ENCODE measurements around the gene RAB27A. TPM values are rescaled to one million over a fixed set of nuclear protein-coding genes. Genes with fewer than 3 reads are reported as not detected.

Gene RAB27A
- total and polyA plus RNA-seq, 9 of the 15 experiments (the other 6 are each of a cell fraction or from before 2014, with no cell fraction given) = 31.5 to 171 (median 80.4) TPM

- TF ChIP-seq GABPB2 (CRISPR knock-in tag; conservative IDR thresholded peaks at IDR 0.05) (no peak), NUFIP1 (IDR thresholded peaks at IDR 0.05; ENCODE audit: partially characterized antibody) (no peak), GABPB1 (CRISPR knock-in tag; IDR thresholded peaks at IDR 0.05) (peak; percentile 47), ZNF592 (IDR thresholded peaks at IDR 0.05) (no peak), RAD21 (CRISPR knock-in tag; conservative IDR thresholded peaks at IDR 0.05 in 1 of 2, IDR thresholded peaks at IDR 0.05 in 1 of 2) (no peak), HSF4 (CRISPR knock-in tag; IDR thresholded peaks at IDR 0.05; ENCODE audit: borderline replicate concordance) (no peak), HBP1 (CRISPR knock-in tag; IDR thresholded peaks at IDR 0.05) (no peak), ZNF12 (CRISPR knock-in tag; IDR thresholded peaks at IDR 0.05) (peak; percentile 66; the same call in 1 of the 2 replicates), RFX5 (IDR thresholded peaks at IDR 0.05; ENCODE audit: low read depth, low read length) (no peak), HIVEP1 (CRISPR knock-in tag; IDR thresholded peaks at IDR 0.05) (no peak), TRIM25 (IDR thresholded peaks at IDR 0.05; ENCODE audit: borderline replicate concordance) (no peak), ETV5 (CRISPR knock-in tag; IDR thresholded peaks at IDR 0.05; ENCODE audit: low read depth) (peak; percentile 72; the same call in 1 of the 2 replicates), ZFX (CRISPR knock-in tag; IDR thresholded peaks at IDR 0.05) (peak; percentile 80)
- TF ChIP-seq, protein P1, sequence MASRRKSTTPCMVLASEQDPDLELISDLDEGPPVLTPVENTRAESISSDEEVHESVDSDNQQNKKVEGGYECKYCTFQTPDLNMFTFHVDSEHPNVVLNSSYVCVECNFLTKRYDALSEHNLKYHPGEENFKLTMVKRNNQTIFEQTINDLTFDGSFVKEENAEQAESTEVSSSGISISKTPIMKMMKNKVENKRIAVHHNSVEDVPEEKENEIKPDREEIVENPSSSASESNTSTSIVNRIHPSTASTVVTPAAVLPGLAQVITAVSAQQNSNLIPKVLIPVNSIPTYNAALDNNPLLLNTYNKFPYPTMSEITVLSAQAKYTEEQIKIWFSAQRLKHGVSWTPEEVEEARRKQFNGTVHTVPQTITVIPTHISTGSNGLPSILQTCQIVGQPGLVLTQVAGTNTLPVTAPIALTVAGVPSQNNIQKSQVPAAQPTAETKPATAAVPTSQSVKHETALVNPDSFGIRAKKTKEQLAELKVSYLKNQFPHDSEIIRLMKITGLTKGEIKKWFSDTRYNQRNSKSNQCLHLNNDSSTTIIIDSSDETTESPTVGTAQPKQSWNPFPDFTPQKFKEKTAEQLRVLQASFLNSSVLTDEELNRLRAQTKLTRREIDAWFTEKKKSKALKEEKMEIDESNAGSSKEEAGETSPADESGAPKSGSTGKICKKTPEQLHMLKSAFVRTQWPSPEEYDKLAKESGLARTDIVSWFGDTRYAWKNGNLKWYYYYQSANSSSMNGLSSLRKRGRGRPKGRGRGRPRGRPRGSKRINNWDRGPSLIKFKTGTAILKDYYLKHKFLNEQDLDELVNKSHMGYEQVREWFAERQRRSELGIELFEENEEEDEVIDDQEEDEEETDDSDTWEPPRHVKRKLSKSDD (conservative IDR thresholded peaks at IDR 0.05; ENCODE audit: low read length) = no peak
Observed at GRCh38 chr15:55289746-55290527, at the start of gene RAB27A (continued).
